OCI-LY1 (cell line): ENCODE measurements around the gene SSRP1.

Experiments used
- H2AFZ ChIP-seq: fragments of 200-600 bp; sonication (generic), shearing (Covaris generic); 2 replicates; pipeline ENCODE4 v1.6.0; 2014; ENCODE audit warnings: antibody characterized with exemption, mild to moderate bottlenecking, low read length
- H3F3A ChIP-seq: fragments of 200-600 bp; sonication (generic), shearing (Covaris generic); 2 replicates; pipeline ENCODE4 v1.6.0; 2014; ENCODE audit warnings: mild to moderate bottlenecking, antibody characterized with exemption, low read length, moderate library complexity; ENCODE audit not compliant: insufficient read depth
- H3K27ac ChIP-seq: fragments of 200-600 bp; sonication (generic); 2 replicates; pipeline ENCODE4 v1.5.1; 2014; ENCODE audit warnings: low read length, mixed run types, mild to moderate bottlenecking, low read depth; ENCODE audit not compliant: poor library complexity, severe bottlenecking
- H3K27me3 ChIP-seq: fragments of 200-600 bp; sonication (generic); 2 replicates; pipeline ENCODE4 v1.6.0; 2014; ENCODE audit warnings: antibody characterized with exemption, mild to moderate bottlenecking, low read length, moderate library complexity; ENCODE audit not compliant: insufficient read depth
- H3K36me3 ChIP-seq: fragments of 200-600 bp; sonication (generic); 2 replicates; pipeline ENCODE4 v1.6.1; 2014; ENCODE audit warnings: mild to moderate bottlenecking, antibody characterized with exemption, low read length, moderate library complexity, mixed read lengths; ENCODE audit not compliant: insufficient read depth
- H3K4me1 ChIP-seq: fragments of 200-600 bp; sonication (generic); 2 replicates; pipeline ENCODE4 v1.5.1; 2014; ENCODE audit warnings: mild to moderate bottlenecking, low read length, moderate library complexity; ENCODE audit not compliant: insufficient read depth, severe bottlenecking
- H3K4me2 ChIP-seq: fragments of 200-600 bp; sonication (generic), shearing (Covaris generic); 2 replicates; pipeline ENCODE4 v1.6.1; 2014; ENCODE audit warnings: low read length
- H3K4me3 ChIP-seq: fragments of 200-600 bp; sonication (generic); 2 replicates; pipeline ENCODE4 v1.5.1; 2014; ENCODE audit warnings: low read length, low read depth, mild to moderate bottlenecking, mixed read lengths; ENCODE audit not compliant: poor library complexity, severe bottlenecking
- H3K79me2 ChIP-seq: fragments of 200-600 bp; shearing (Covaris generic); 2 replicates; pipeline ENCODE4 v1.6.1; 2016; ENCODE audit warnings: mixed run types, low read length, mixed read lengths; ENCODE audit not compliant: insufficient read depth
- H3K9ac ChIP-seq: fragments of 200-600 bp; sonication (generic), shearing (Covaris generic); 2 replicates; pipeline ENCODE4 v1.6.1; 2014; ENCODE audit warnings: mild to moderate bottlenecking, low read length, mixed read lengths
- H3K9me2 ChIP-seq: fragments of 200-600 bp; sonication (generic), shearing (Covaris generic); 2 replicates; pipeline ENCODE4 v1.6.1; 2014; ENCODE audit warnings: low read depth, mild to moderate bottlenecking, low read length, mixed read lengths
- H3K9me3 ChIP-seq: fragments of 200-600 bp; shearing (Covaris generic); 2 replicates; pipeline ENCODE4 v1.6.1; 2014; ENCODE audit warnings: low read length, mixed read lengths
- H4K20me1 ChIP-seq: fragments of 200-600 bp; sonication (generic), shearing (Covaris generic); 2 replicates; pipeline ENCODE4 v1.6.0; 2016; ENCODE audit warnings: mild to moderate bottlenecking, low read length; ENCODE audit not compliant: insufficient read depth
- CTCF ChIP-seq: fragments of 200-600 bp; sonication (generic), shearing (Covaris generic); IDR thresholded peaks from 2 replicates; pipeline ENCODE4 v1.5.1; 2017; ENCODE audit warnings: mild to moderate bottlenecking, antibody characterized with exemption, low read length, moderate library complexity, mixed read lengths
- EZH2 ChIP-seq: fragments of 200-600 bp; sonication (generic), shearing (Covaris generic); IDR thresholded peaks from 2 replicates; pipeline ENCODE4 v1.8.0; 2017; ENCODE audit warnings: borderline replicate concordance, mixed run types, mild to moderate bottlenecking, antibody characterized with exemption, low read length, moderate library complexity, mixed read lengths

Gene SSRP1

GRCh38 chr11:57313071-57313787 is 22.5 kb downstream of the SSRP1 start:
- H3K27me3 ChIP-seq = no peaks in the 10 kb centered on the region
- H2AFZ ChIP-seq = no peak overlapping the region
- H3F3A ChIP-seq = no peaks in the 10 kb centered on the region
- H3K9ac ChIP-seq = no peak overlapping the region
- H3K9me3 ChIP-seq = no peaks in the 10 kb centered on the region
- H3K79me2 ChIP-seq = no peaks in the 10 kb centered on the region
- H3K4me2 ChIP-seq = no peak overlapping the region
- H3K36me3 ChIP-seq = peaks cover 63% of the 10 kb centered on the region
- H3K4me3 ChIP-seq = no peak overlapping the region
- H3K9me2 ChIP-seq = no peaks in the 10 kb centered on the region
- no peaks in the 10 kb centered on the region for H3K4me1 ChIP-seq
- H4K20me1 ChIP-seq = no peaks in the 10 kb centered on the region
- H3K27ac ChIP-seq = no peak overlapping the region
- TF ChIP-seq EZH2 = no peak
- no peak for TF ChIP-seq CTCF

- no peak overlapping the region for H3K4me2 ChIP-seq
- H3K9ac ChIP-seq = no peak overlapping the region
- no peaks in the 10 kb centered on the region for H3F3A ChIP-seq
- no peak overlapping the region for H3K4me3 ChIP-seq
- TF ChIP-seq EZH2 (no peak), CTCF (no peak)
- no peaks in the 10 kb centered on the region for H3K9me3 ChIP-seq
- no peak overlapping the region for H2AFZ ChIP-seq
- no peaks in the 10 kb centered on the region for H3K9me2 ChIP-seq
- H3K4me1 ChIP-seq = no peaks in the 10 kb centered on the region
- H3K79me2 ChIP-seq = no peaks in the 10 kb centered on the region
- H4K20me1 ChIP-seq = no peaks in the 10 kb centered on the region
- no peaks in the 10 kb centered on the region for H3K27me3 ChIP-seq
- no peak overlapping the region for H3K27ac ChIP-seq
- peaks cover 57% of the 10 kb centered on the region for H3K36me3 ChIP-seq
Measured at GRCh38 chr11:57312511-57313021, 23.1 kb downstream of the SSRP1 start.

- TF ChIP-seq CTCF (no peak), EZH2 (no peak)
- Histone ChIP-seq H3K9me2 (no peaks in the 10 kb centered on the region), H3K36me3 (peaks cover 44% of the 10 kb centered on the region), H3K79me2 (no peaks in the 10 kb centered on the region), H3K4me2 (no peak overlapping the region), H3K27ac (no peak overlapping the region), H3F3A (no peaks in the 10 kb centered on the region), H3K4me1 (no peaks in the 10 kb centered on the region), H3K9ac (no peak overlapping the region), H3K4me3 (no peak overlapping the region), H2AFZ (no peak overlapping the region), H3K27me3 (no peaks in the 10 kb centered on the region), H4K20me1 (no peaks in the 10 kb centered on the region), H3K9me3 (no peaks in the 10 kb centered on the region)
Measured at GRCh38 chr11:57311109-57311936, 24.4 kb downstream of the SSRP1 start.
